ENCODE measurements around the gene SESN1.

DNA sequence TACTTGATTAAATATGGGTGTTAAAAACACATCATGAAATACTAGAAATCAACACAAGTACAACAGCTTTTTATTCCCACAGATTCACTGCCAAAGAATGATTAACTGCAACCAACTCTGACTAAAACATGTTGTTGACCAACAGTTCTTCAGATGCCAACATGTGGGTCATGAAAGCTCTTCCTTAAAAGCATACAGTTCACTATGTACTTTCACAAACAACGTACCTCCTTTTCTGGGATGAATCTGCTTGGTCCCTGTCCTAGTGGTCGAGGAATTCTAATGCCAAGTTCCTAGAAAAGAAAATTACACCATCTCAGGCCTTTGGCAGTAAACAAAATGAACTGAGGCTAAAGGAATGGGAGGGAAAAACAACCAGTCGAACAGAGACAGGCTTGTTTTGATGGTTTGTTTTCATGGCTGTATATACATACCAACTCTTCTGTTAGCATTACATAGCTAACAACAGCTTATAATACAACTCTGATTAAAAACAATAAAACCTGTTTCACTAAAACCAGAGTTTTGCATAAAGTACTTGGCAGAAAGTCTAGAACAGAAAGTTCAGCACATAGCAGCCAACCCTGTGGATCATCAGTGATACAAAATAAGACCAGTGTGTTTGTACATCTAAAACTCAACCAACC, 92.5 kb downstream of the SESN1 start:
- TF ChIP-seq POLR2A (IDR thresholded peaks at IDR 0.05; ENCODE audit: low read depth, low read length) (no peak), POLR2AphosphoS5 (IDR thresholded peaks at IDR 0.05; ENCODE audit: low read depth, low read length) (no peak), TAF1 (IDR thresholded peaks at IDR 0.05; ENCODE audit: low read depth, low read length) (no peak)

Data from GM12891 (cell line).